HG03060 (cell line): ENCODE measurements around the gene ABHD14A.

Experiments used
- ATAC-seq: cut with Tn5 transposase; IDR thresholded peaks from one replicate; pipeline ENCODE4 v1.9.1; 2021; ENCODE audit warnings: low read depth, moderate number of reproducible peaks; ENCODE audit not compliant: unreplicated experiment

Gene ABHD14A

GRCh38 chr3:51968883-51969678 lies 5.8 kb upstream of the ABHD14A start:
- ATAC-seq, result no peak

- no peak for ATAC-seq
Measured at GRCh38 chr3:51969841-51970240, 5.0 kb upstream of the ABHD14A start.

GRCh38 chr3:51970606-51971300 lies 4.1 kb upstream of the ABHD14A start:
- ATAC-seq, result no peak

DNA sequence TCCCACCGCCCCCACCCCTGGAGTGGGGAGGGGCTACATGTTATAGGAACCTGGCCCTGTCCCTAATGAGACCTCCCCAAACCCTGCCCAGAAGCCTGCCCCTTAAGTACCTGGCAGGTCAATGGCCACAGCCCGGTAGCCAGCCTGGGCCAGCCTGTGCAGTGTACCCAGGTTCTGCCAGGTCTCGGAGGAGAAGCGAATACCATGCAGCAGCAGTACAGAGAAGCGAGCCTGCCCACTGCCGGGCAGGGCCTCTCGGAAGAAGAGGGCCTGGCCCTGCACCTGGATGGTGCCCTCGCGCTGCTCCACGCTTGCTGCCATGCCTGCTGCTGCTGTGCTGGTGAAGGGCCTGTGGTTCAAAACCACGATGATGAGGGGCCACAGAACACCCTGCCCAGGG lies 3.5 kb upstream of the ABHD14A start:
- no peak for ATAC-seq

- no peak for ATAC-seq
Measured at GRCh38 chr3:51974277-51974962, 444 bp upstream of the ABHD14A start.

DNA sequence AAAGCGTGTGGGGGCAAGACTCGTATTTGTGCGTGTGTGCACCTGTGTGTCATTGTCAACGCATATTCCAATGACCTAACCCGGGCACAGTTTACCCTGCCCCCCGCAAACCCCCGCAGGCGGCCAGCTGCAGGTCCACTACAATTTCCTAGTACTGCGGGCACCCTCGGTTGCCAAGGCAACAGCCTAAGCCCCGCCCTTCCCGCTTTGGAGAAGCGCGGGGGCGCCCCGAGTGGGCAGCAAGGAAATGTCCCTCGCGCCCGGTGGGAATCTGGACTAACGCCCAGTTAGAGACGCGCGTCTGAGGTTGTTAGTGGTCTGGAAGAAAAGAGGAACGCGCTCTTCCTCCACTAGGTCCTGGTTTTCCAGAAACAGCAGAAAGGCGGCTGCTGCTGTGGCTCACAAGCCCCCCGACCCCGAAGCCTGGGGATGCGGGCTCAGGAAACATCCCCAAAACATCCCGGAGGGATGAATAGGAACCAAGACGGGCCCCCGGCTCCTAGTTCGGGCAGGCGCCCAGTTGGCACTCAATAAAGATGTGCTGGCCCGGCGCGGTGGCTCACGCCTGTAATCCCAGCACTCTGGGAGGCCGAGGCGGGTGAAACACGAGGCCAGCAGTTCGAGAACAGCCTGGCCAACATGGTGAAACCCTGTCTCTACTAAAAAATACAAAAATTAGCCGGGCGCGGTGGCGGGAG lies 1.1 kb downstream of the ABHD14A start:
- no peak for ATAC-seq

- ATAC-seq, result no peak
Measured at GRCh38 chr3:51977446-51978142, 2.7 kb downstream of the ABHD14A start.

DNA sequence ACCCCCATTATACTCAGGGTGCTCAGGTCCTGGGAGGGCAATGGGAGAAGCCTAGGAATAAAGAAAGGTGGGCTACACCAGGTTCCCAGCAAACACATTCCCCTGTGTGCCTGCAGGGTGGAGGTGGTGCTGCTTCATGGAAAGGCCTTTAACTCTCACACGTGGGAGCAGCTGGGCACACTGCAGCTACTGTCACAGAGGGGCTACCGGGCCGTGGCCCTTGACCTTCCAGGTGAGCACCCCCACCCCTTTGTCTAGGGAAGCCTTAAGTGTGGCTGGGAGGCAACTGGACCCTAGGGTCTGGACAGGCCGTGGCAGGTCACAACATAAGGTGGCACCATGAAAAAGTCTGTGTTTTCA lies 3.3 kb downstream of the ABHD14A start:
- no peak for ATAC-seq

DNA sequence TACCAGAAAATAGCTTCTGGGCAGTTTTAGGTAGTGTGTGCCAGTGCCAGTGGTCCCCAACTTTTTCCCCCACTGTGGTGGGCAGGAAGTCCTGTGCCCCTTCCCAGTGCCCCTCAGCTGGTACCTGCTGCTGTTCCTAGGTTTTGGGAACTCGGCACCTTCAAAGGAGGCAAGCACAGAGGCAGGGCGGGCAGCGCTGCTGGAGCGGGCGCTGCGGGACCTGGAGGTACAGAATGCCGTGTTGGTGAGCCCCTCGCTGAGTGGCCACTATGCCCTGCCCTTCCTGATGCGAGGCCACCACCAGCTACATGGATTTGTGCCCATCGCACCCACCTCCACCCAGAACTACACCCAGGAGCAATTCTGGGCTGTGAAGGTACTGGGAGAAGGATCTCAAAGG lies 5.4 kb downstream of the ABHD14A start:
- ATAC-seq, result no peak

DNA sequence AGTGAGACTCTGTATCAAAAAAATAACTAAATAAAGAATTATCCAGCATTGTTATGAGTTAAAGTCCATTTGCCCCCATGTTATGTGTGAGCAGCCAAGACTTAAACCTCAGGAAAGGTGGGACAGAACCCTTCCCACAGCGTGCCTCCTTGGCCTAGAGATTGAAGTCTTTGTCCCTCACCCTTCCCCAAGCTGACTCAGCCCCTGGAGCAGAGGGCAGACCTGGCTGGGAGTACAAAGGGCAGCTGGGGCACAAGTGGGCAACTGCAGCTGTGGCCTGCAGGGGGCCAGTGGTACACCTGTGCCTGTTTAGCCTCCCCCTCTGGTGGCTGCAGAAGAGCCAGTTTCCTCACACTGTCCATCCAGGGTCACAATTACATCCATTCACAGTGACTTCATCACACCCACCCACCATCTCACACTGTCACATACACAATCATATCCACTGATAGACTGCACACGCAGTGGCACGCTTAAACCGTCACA lies 7.5 kb downstream of the ABHD14A start:
- peak; percentile 34 for ATAC-seq

DNA sequence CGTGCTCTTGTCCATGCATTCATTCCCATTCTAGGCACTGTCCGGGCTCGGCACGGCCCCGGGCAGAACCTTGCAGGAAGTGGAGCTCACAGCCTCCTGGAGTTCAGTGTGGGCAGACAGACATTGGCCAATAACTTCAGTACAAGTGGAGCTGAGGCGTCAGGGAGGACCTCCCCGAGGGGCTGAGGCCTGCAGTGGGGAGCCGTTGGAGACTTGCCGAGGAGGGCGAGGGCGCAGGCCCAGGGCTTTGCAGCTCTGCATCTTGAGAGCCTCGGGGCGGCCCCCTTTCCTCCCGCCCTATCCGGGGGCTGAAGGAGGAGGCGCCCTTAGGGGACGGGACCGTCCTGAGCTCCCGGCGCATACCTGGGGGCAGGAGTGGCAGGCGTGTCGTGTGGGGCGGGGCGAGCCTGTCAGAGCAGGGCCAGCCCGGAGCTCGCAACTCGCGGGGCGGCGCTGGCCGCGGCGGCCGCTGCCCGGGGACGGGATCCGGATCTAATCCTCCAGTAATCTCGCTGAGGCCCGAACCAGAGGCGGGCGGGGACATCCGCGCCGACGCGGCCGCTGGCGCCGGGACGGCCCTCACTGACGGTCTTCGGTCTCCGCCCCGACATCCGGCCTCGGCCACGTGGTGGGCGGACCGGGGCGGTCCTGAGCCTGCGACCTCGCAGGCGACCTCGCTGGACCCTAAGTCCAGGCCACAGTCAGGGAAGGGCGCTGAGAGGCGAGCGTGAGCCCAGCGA lies 8.1 kb downstream of the ABHD14A start, which contains the start of gene ACY1:
Gene ACY1 (plus strand): TSS at position 698 of the 740 bp plus-strand sequence. CDS start 530 bp downstream, outside the sequence.
- ATAC-seq, result peak; percentile 44

GRCh38 chr3:51983578-51984268 lies 8.9 kb downstream of the ABHD14A start:
- no peak for ATAC-seq

DNA sequence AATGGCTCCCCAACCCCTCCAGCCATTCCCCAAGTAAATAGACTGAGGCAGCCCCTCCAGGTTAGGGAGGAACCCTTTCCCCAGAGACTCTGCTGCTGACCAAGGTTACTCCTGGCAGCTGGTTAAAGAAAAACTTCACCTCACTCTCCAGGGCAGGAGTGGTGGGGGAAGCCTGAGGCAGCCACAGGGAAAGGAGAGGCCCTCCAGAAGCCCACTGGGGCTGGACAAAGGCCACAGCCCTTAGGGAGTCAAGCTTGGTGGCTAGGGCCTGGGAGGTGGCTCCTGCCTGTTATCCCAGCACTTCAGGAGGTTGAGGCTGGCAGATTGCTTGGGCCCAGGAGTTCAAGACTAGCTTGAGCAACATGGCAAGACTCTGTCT lies 9.4 kb downstream of the ABHD14A start:
- ATAC-seq, result no peak

- ATAC-seq, result no peak
Measured at GRCh38 chr3:51985063-51985462, 10.2 kb downstream of the ABHD14A start.

DNA sequence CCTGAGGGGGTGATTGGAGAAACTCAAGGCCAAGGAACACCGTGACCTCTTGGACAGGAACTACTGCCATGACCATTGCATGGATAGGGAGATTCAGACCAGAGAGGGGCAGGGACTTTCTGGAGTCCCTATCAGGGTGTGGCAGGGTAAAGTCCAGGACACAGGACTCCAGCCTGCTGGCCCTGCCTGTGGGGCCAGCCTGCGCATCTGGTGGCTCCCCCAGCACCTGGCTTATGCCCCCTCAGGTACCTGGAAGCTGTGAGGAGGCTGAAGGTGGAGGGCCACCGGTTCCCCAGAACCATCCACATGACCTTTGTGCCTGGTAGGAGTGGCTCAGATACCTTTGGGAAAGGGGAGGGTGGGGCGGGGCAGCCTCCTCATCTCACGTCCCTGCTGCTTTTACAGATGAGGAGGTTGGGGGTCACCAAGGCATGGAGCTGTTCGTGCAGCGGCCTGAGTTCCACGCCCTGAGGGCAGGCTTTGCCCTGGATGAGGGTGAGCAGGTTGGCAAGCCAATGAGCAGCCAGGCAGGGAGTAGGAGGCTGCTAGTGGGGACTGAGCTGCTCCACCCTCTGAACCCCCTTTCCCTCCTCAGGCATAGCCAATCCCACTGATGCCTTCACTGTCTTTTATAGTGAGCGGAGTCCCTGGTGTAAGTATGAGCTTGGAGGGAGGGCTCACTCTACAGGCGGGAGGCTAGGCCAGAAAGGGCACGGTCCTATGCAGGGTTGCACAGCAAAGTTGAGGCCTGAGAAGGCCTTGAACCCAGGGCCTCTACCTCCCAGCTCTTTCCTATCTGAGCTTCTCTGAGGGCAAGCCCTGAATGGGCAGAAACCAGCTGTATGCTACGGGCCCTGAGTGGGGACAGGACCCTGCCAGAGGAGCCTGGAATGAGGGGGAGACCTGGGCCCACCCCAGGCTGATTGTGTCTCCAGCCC lies 11.4 kb downstream of the ABHD14A start:
- ATAC-seq, result no peak

GRCh38 chr3:51987568-51987967 lies 12.7 kb downstream of the ABHD14A start:
- ATAC-seq, result no peak

- ATAC-seq, result no peak
Measured at GRCh38 chr3:51988286-51989146, 13.7 kb downstream of the ABHD14A start.
